Astrocyte of the spinal cord (primary cell): ENCODE measurements around the gene CST4.

ENCODE experiments used
- DNase-seq: peaks from one replicate; pipeline ENCODE4 v3.0.0; 2011; ENCODE audit warnings: low read depth, low spot score
- H3K4me3 ChIP-seq: 2 replicates; pipeline ENCODE4 v1.5.1; 2011; ENCODE audit warnings: low read depth, mild to moderate bottlenecking, low read length, moderate library complexity
- CTCF ChIP-seq: IDR thresholded peaks from 2 replicates; pipeline ENCODE4 v1.5.1; 2012; ENCODE audit warnings: low read depth, mild to moderate bottlenecking, low read length, inconsistent platforms
- in situ Hi-C: cut with HindIII; loops from 2 replicates; pipeline ENCODE4 v1.10.0; 2017; ENCODE audit warnings: low sequenced_read_pairs

CST4 gene

GRCh38 chr20:23658989-23659609, 29.7 kb downstream of the CST4 start:
- H3K4me3 ChIP-seq: no peak overlapping the region
- DNase-seq: no peak
- TF ChIP-seq CTCF: no peak
- in situ Hi-C loops: no loop called here

- no peak for TF ChIP-seq CTCF
- in situ Hi-C loops: no loop called here
- no peak for DNase-seq
- H3K4me3 ChIP-seq: no peak overlapping the region
Observed at GRCh38 chr20:23658336-23658735, 30.5 kb downstream of the CST4 start.

- in situ Hi-C loops: no loop called here
- no peak for DNase-seq
- no peak overlapping the region for H3K4me3 ChIP-seq
- TF ChIP-seq CTCF: no peak
Observed at GRCh38 chr20:23657202-23657601, 31.6 kb downstream of the CST4 start.

GRCh38 chr20:23656372-23656771, 32.5 kb downstream of the CST4 start:
- no peak overlapping the region for H3K4me3 ChIP-seq
- in situ Hi-C loops: no loop called here
- no peak for TF ChIP-seq CTCF
- DNase-seq: no peak

- in situ Hi-C loops: no loop called here
- no peak overlapping the region for H3K4me3 ChIP-seq
- no peak for DNase-seq
- TF ChIP-seq CTCF: no peak
Observed at GRCh38 chr20:23655491-23656211, 33.2 kb downstream of the CST4 start.

GRCh38 chr20:23654717-23655116, 34.1 kb downstream of the CST4 start:
- in situ Hi-C loops: no loop called here
- no peak for DNase-seq
- TF ChIP-seq CTCF: no peak
- no peak overlapping the region for H3K4me3 ChIP-seq
